SK-N-MC (cell line): Measurements from ENCODE around the gene SLC25A38.
A peak's percentile ranks its signal among the peaks of the same experiment; 100 is the strongest.
"Not testable (repeated sequence)": the region's sequence is repeated elsewhere in the genome, so short reads cannot be mapped to it uniquely, and the experiment has no call there.

Source experiments
- DNase-seq: peaks from one replicate; pipeline ENCODE4 v3.0.0-alpha.2; 2011; ENCODE audit warnings: low read depth, low spot score
- H3K27ac ChIP-seq: fragments of 200-600 bp; sonication (generic); 2 replicates; pipeline ENCODE4 v1.5.1; 2016; ENCODE audit warnings: mixed run types
- H3K36me3 ChIP-seq: fragments of 200-600 bp; sonication (generic); 2 replicates; pipeline ENCODE4 v1.6.1; 2017; ENCODE audit warnings: antibody characterized with exemption, low read length, mixed read lengths; ENCODE audit not compliant: insufficient read depth
- H3K4me3 ChIP-seq: fragments of 200-600 bp; sonication (generic); 2 replicates; pipeline ENCODE4 v1.5.1; 2016
- H3K9ac ChIP-seq: fragments of 200-600 bp; sonication (generic); 2 replicates; pipeline ENCODE4 v1.8.0; 2017; ENCODE audit warnings: mixed run types, mixed read lengths; ENCODE audit not compliant: insufficient read length
- H3K9me3 ChIP-seq: fragments of 200-600 bp; sonication (generic); 2 replicates; pipeline ENCODE4 v1.6.1; 2017; ENCODE audit warnings: low read depth, mild to moderate bottlenecking, antibody characterized with exemption, low read length, moderate library complexity, mixed read lengths
- EZH2 ChIP-seq: fragments of 200-600 bp; sonication (generic); IDR thresholded peaks from one replicate; pipeline ENCODE4 v1.6.1; 2017; ENCODE audit warnings: antibody characterized with exemption
- FOXP2 ChIP-seq: optimal IDR thresholded peaks from 2 replicates; pipeline ENCODE3; 2011; ENCODE audit warnings: mild to moderate bottlenecking, moderate library complexity; ENCODE audit not compliant: insufficient read depth; ENCODE audit errors: extremely low read length, control extremely low read depth
- POLR2AphosphoS5 ChIP-seq: IDR thresholded peaks from 2 replicates; pipeline ENCODE4 v1.6.1; 2012; ENCODE audit warnings: mild to moderate bottlenecking, low read depth, low read length, borderline replicate concordance

Gene SLC25A38

GRCh38 chr3:39415983-39416382, 32.8 kb downstream of the SLC25A38 start:
- H3K9me3 ChIP-seq: no peaks in the 10 kb centered on the region
- no peak overlapping the region for H3K4me3 ChIP-seq
- H3K9ac ChIP-seq: no peak overlapping the region
- no peak for DNase-seq
- TF ChIP-seq POLR2AphosphoS5 (peak; percentile 8; the same call in 1 of the 2 replicates), EZH2 (no peak)
- peaks cover 29% of the 10 kb centered on the region; the same call in 1 of the 2 replicates for H3K36me3 ChIP-seq
- no peak overlapping the region for H3K27ac ChIP-seq

GRCh38 chr3:39416998-39417397, 33.8 kb downstream of the SLC25A38 start:
- H3K9ac ChIP-seq, H3K27ac ChIP-seq, H3K4me3 ChIP-seq, DNase-seq, H3K9me3 ChIP-seq: not testable (repeated sequence)
- peaks cover 19% of the 10 kb centered on the region; the same call in 1 of the 2 replicates for H3K36me3 ChIP-seq

GRCh38 chr3:39418556-39419225, 35.5 kb downstream of the SLC25A38 start:
- H3K9me3 ChIP-seq, H3K36me3 ChIP-seq, H3K4me3 ChIP-seq, H3K9ac ChIP-seq, H3K27ac ChIP-seq, DNase-seq: not testable (repeated sequence)

GRCh38 chr3:39419742-39420315, 36.7 kb downstream of the SLC25A38 start:
- no peaks in the 10 kb centered on the region for H3K9me3 ChIP-seq
- no peak overlapping the region for H3K4me3 ChIP-seq
- H3K36me3 ChIP-seq: no peaks in the 10 kb centered on the region
- no peak overlapping the region for H3K9ac ChIP-seq
- no peak for DNase-seq
- TF ChIP-seq FOXP2 (no peak), POLR2AphosphoS5 (no peak), EZH2 (no peak)
- H3K27ac ChIP-seq: no peak overlapping the region

- Histone ChIP-seq H3K27ac (no peak overlapping the region), H3K4me3 (no peak overlapping the region), H3K36me3 (no peaks in the 10 kb centered on the region), H3K9ac (no peak overlapping the region), H3K9me3 (no peaks in the 10 kb centered on the region)
- DNase-seq: no peak
- TF ChIP-seq POLR2AphosphoS5 (no peak), FOXP2 (no peak), EZH2 (no peak)
These were observed 37.4 kb downstream of the SLC25A38 start for GRCh38 chr3:39420543-39420942.

GRCh38 chr3:39423436-39423970, 40.3 kb downstream of the SLC25A38 start:
- TF ChIP-seq FOXP2 (no peak), POLR2AphosphoS5 (no peak), EZH2 (no peak)
- no peak for DNase-seq
- Histone ChIP-seq H3K36me3 (no peaks in the 10 kb centered on the region), H3K4me3 (no peak overlapping the region), H3K27ac (no peak overlapping the region), H3K9ac (no peak overlapping the region), H3K9me3 (no peaks in the 10 kb centered on the region)

- Histone ChIP-seq H3K36me3 (no peaks in the 10 kb centered on the region), H3K4me3 (no peak overlapping the region), H3K27ac (peak overlapping the region; percentile 42; the same call in 1 of the 2 replicates), H3K9me3 (no peaks in the 10 kb centered on the region), H3K9ac (no peak overlapping the region)
- TF ChIP-seq FOXP2 (no peak), EZH2 (no peak), POLR2AphosphoS5 (no peak)
- DNase-seq: no peak
These were observed 43.1 kb downstream of the SLC25A38 start for GRCh38 chr3:39426312-39426711.

GRCh38 chr3:39427506-39427905, 44.3 kb downstream of the SLC25A38 start:
- Histone ChIP-seq H3K27ac (no peak overlapping the region), H3K4me3 (no peak overlapping the region), H3K36me3 (no peaks in the 10 kb centered on the region), H3K9me3 (no peaks in the 10 kb centered on the region), H3K9ac (no peak overlapping the region)
- no peak for TF ChIP-seq POLR2AphosphoS5
- TF ChIP-seq FOXP2: no peak
- no peak for DNase-seq

- no peak overlapping the region for H3K9ac ChIP-seq
- no peak for TF ChIP-seq POLR2AphosphoS5
- no peak for TF ChIP-seq FOXP2
- TF ChIP-seq EZH2: no peak
- H3K27ac ChIP-seq: no peak overlapping the region
- no peaks in the 10 kb centered on the region for H3K9me3 ChIP-seq
- DNase-seq: no peak
- no peaks in the 10 kb centered on the region for H3K36me3 ChIP-seq
- H3K4me3 ChIP-seq: no peak overlapping the region
These were observed 45.6 kb downstream of the SLC25A38 start for GRCh38 chr3:39428745-39429201.
